Adrenal gland (tissue), 5 donors: ENCODE measurements around the gene AGBL1.

Experiments
- POLR2A ChIP-seq, 2 donors: fragments of 450-650 bp; IDR thresholded peaks; one replicate each; pipeline ENCODE4 v1.6.1; 2017; ENCODE audit warnings: antibody characterized with exemption in 2 of 2, mild to moderate bottlenecking in 2 of 2, moderate library complexity in 1 of 2
- TF ChIP-seq, protein P1 (sequence below), 6 experiments: fragments of 450-650 bp in 4 of 6; fragments of 200-600 bp in 2 of 6; sonication (generic) in 1 of 6; IDR thresholded peaks; 1 replicate in 5 of 6; 2 replicates in 1 of 6; pipeline versions ENCODE4 v1.5.1 to v1.8.0; 2016 to 2021; ENCODE audit warnings: antibody characterized with exemption in 6 of 6, mild to moderate bottlenecking in 2 of 6, moderate library complexity in 1 of 6
- donor health status: DM: no; HTN: no; CAD: no.

DNA sequence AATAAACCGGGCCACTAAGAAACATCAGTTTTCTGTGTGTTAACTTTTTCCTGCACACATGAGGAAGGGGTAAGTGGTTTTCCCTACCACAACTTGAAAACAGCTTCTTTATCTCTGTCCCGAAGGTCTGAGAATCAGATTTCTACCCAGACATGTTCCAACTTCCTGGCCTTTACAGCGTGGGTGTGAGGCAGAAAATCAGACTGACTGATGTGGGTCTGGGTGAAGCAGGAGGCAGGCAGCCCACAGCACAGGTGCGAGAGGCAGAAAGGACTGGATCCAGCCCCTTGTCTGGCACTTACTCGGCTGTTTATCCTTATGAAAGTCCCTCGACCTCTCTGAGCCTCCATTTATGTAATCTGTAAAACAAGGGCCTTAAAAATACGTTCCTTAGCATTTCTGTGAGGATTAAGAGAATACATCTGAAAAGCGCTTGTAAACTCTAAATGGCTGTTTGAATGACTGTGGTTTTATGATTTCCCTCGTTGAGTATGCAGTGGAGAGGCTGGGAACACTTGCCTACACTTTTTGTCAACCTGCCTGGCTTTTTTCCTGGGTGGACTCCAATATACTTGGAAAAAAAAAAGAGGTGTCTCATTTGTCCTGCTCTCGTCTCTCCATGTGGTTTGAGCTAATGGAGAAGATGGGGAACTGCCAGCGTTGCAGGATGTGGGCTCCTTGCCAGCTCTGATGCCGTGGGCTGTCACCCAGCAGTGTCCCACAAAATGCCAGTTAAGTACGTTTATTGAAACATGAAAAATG lies 3.1 kb downstream of the AGBL1 start:
- TF ChIP-seq, protein P1, sequence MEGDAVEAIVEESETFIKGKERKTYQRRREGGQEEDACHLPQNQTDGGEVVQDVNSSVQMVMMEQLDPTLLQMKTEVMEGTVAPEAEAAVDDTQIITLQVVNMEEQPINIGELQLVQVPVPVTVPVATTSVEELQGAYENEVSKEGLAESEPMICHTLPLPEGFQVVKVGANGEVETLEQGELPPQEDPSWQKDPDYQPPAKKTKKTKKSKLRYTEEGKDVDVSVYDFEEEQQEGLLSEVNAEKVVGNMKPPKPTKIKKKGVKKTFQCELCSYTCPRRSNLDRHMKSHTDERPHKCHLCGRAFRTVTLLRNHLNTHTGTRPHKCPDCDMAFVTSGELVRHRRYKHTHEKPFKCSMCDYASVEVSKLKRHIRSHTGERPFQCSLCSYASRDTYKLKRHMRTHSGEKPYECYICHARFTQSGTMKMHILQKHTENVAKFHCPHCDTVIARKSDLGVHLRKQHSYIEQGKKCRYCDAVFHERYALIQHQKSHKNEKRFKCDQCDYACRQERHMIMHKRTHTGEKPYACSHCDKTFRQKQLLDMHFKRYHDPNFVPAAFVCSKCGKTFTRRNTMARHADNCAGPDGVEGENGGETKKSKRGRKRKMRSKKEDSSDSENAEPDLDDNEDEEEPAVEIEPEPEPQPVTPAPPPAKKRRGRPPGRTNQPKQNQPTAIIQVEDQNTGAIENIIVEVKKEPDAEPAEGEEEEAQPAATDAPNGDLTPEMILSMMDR (IDR thresholded peaks at IDR 0.05), result no peak
- TF ChIP-seq POLR2A (IDR thresholded peaks at IDR 0.05), result no peak
